Measurements from ENCODE around the gene PVR. TPM values are rescaled to one million over a fixed set of nuclear protein-coding genes. Genes with fewer than 3 reads are reported as not detected.

PVR gene
- total RNA-seq, 1 experiment from 2014 or later: 15.0 TPM

DNA sequence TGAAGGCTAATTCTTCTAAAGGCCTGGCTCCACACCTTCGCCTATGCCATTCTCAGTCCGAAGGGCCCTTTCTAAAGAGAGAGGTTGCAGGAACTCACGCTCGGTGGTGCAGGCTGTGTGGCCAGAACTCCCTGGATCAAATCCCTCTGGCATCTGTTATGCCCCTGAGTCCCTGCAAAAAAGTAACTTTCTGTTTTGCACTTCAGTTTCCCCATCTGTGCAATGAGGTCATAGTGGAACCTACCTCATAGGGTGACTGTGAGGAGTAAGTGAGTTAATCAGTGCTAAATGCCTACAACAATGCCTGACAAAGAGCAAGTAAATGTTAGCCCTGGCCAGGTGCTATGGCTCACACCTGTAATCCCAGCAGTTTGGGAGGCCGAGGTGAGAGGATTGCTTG is 23.0 kb upstream of the PVR start:
- ATAC-seq (no peak), DNase-seq (ENCODE audit: low spot score) (no peak)
- TF ChIP-seq, protein P1, sequence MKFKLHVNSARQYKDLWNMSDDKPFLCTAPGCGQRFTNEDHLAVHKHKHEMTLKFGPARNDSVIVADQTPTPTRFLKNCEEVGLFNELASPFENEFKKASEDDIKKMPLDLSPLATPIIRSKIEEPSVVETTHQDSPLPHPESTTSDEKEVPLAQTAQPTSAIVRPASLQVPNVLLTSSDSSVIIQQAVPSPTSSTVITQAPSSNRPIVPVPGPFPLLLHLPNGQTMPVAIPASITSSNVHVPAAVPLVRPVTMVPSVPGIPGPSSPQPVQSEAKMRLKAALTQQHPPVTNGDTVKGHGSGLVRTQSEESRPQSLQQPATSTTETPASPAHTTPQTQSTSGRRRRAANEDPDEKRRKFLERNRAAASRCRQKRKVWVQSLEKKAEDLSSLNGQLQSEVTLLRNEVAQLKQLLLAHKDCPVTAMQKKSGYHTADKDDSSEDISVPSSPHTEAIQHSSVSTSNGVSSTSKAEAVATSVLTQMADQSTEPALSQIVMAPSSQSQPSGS (CRISPR knock-in tag; IDR thresholded peaks at IDR 0.05; ENCODE audit: borderline replicate concordance, low read depth): no peak
- TF ChIP-seq, protein P2, sequence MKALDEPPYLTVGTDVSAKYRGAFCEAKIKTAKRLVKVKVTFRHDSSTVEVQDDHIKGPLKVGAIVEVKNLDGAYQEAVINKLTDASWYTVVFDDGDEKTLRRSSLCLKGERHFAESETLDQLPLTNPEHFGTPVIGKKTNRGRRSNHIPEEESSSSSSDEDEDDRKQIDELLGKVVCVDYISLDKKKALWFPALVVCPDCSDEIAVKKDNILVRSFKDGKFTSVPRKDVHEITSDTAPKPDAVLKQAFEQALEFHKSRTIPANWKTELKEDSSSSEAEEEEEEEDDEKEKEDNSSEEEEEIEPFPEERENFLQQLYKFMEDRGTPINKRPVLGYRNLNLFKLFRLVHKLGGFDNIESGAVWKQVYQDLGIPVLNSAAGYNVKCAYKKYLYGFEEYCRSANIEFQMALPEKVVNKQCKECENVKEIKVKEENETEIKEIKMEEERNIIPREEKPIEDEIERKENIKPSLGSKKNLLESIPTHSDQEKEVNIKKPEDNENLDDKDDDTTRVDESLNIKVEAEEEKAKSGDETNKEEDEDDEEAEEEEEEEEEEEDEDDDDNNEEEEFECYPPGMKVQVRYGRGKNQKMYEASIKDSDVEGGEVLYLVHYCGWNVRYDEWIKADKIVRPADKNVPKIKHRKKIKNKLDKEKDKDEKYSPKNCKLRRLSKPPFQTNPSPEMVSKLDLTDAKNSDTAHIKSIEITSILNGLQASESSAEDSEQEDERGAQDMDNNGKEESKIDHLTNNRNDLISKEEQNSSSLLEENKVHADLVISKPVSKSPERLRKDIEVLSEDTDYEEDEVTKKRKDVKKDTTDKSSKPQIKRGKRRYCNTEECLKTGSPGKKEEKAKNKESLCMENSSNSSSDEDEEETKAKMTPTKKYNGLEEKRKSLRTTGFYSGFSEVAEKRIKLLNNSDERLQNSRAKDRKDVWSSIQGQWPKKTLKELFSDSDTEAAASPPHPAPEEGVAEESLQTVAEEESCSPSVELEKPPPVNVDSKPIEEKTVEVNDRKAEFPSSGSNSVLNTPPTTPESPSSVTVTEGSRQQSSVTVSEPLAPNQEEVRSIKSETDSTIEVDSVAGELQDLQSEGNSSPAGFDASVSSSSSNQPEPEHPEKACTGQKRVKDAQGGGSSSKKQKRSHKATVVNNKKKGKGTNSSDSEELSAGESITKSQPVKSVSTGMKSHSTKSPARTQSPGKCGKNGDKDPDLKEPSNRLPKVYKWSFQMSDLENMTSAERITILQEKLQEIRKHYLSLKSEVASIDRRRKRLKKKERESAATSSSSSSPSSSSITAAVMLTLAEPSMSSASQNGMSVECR (CRISPR knock-in tag; IDR thresholded peaks at IDR 0.05; ENCODE audit: borderline replicate concordance): no peak
- TF ChIP-seq, protein P3, sequence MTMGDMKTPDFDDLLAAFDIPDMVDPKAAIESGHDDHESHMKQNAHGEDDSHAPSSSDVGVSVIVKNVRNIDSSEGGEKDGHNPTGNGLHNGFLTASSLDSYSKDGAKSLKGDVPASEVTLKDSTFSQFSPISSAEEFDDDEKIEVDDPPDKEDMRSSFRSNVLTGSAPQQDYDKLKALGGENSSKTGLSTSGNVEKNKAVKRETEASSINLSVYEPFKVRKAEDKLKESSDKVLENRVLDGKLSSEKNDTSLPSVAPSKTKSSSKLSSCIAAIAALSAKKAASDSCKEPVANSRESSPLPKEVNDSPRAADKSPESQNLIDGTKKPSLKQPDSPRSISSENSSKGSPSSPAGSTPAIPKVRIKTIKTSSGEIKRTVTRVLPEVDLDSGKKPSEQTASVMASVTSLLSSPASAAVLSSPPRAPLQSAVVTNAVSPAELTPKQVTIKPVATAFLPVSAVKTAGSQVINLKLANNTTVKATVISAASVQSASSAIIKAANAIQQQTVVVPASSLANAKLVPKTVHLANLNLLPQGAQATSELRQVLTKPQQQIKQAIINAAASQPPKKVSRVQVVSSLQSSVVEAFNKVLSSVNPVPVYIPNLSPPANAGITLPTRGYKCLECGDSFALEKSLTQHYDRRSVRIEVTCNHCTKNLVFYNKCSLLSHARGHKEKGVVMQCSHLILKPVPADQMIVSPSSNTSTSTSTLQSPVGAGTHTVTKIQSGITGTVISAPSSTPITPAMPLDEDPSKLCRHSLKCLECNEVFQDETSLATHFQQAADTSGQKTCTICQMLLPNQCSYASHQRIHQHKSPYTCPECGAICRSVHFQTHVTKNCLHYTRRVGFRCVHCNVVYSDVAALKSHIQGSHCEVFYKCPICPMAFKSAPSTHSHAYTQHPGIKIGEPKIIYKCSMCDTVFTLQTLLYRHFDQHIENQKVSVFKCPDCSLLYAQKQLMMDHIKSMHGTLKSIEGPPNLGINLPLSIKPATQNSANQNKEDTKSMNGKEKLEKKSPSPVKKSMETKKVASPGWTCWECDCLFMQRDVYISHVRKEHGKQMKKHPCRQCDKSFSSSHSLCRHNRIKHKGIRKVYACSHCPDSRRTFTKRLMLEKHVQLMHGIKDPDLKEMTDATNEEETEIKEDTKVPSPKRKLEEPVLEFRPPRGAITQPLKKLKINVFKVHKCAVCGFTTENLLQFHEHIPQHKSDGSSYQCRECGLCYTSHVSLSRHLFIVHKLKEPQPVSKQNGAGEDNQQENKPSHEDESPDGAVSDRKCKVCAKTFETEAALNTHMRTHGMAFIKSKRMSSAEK (CRISPR knock-in tag; IDR thresholded peaks at IDR 0.05; ENCODE audit: borderline replicate concordance): no peak
- TF ChIP-seq ZNF396 (CRISPR knock-in tag; IDR thresholded peaks at IDR 0.05; ENCODE audit: borderline replicate concordance) (no peak), ZNF138 (CRISPR knock-in tag; conservative IDR thresholded peaks at IDR 0.05) (no peak)
- TF ChIP-seq, protein P4, sequence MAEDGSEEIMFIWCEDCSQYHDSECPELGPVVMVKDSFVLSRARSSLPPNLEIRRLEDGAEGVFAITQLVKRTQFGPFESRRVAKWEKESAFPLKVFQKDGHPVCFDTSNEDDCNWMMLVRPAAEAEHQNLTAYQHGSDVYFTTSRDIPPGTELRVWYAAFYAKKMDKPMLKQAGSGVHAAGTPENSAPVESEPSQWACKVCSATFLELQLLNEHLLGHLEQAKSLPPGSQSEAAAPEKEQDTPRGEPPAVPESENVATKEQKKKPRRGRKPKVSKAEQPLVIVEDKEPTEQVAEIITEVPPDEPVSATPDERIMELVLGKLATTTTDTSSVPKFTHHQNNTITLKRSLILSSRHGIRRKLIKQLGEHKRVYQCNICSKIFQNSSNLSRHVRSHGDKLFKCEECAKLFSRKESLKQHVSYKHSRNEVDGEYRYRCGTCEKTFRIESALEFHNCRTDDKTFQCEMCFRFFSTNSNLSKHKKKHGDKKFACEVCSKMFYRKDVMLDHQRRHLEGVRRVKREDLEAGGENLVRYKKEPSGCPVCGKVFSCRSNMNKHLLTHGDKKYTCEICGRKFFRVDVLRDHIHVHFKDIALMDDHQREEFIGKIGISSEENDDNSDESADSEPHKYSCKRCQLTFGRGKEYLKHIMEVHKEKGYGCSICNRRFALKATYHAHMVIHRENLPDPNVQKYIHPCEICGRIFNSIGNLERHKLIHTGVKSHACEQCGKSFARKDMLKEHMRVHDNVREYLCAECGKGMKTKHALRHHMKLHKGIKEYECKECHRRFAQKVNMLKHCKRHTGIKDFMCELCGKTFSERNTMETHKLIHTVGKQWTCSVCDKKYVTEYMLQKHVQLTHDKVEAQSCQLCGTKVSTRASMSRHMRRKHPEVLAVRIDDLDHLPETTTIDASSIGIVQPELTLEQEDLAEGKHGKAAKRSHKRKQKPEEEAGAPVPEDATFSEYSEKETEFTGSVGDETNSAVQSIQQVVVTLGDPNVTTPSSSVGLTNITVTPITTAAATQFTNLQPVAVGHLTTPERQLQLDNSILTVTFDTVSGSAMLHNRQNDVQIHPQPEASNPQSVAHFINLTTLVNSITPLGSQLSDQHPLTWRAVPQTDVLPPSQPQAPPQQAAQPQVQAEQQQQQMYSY (CRISPR knock-in tag; IDR thresholded peaks at IDR 0.05): no peak
- TF ChIP-seq, protein P5, sequence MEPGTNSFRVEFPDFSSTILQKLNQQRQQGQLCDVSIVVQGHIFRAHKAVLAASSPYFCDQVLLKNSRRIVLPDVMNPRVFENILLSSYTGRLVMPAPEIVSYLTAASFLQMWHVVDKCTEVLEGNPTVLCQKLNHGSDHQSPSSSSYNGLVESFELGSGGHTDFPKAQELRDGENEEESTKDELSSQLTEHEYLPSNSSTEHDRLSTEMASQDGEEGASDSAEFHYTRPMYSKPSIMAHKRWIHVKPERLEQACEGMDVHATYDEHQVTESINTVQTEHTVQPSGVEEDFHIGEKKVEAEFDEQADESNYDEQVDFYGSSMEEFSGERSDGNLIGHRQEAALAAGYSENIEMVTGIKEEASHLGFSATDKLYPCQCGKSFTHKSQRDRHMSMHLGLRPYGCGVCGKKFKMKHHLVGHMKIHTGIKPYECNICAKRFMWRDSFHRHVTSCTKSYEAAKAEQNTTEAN (CRISPR knock-in tag; IDR thresholded peaks at IDR 0.05): no peak
- Mint-ChIP-seq H3K36me3 (no peaks in the 10 kb centered on the region), H3K27ac (no peak overlapping the region), H3K4me1 (peaks cover 3% of the 10 kb centered on the region), H3K27me3 (ENCODE audit: low read depth) (peaks cover under 1% of the 10 kb centered on the region), H3K4me3 (no peak overlapping the region), H3K9me3 (0 out of 2 replicates have a peak, but pooled peaks cover 1% of the 10 kb centered on the region)
- POLR2A ChIA-PET: no interaction called here
- CTCF ChIA-PET: interaction anchor here (0.7 to 3.6 kb wide), 2 partner anchors 50 to 336 kb away, joined by 3 to 17 read pairs; no protein-coding TSS in a partner anchor

DNA sequence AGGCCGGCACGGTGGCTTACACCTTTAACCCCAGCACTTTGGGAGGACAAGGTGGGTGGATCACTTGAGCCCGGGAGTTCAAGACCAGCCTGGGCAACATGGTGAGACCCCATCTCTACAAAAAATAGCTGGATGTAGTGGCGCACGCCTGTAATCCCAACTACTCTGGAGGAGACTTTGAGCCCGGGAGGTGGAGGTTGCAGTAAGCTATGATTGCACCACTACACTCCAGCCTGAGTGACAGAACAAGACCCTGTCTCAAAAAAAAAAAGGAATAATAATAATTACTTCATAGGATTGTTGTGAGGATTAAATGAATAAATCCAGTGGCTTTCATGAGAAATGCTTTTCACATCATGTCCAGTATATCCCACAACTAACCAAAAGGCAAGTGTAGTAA is 22.3 kb upstream of the PVR start:
- Mint-ChIP-seq H3K9me3 (0 out of 2 replicates have a peak, but pooled peaks cover 5% of the 10 kb centered on the region), H3K4me3 (no peak overlapping the region), H3K4me1 (no peaks in the 10 kb centered on the region), H3K27ac (no peak overlapping the region), H3K27me3 (ENCODE audit: low read depth) (peaks cover 3% of the 10 kb centered on the region), H3K36me3 (no peaks in the 10 kb centered on the region)
- ATAC-seq: no peak
- ChIA-PET POLR2A (no interaction called here), CTCF (interaction anchor here (0.7 to 3.6 kb wide), 3 partner anchors 11 to 336 kb away, joined by 3 to 17 read pairs (median 6); no protein-coding TSS in a partner anchor)
- no peak for TF ChIP-seq CREM (CRISPR knock-in tag; IDR thresholded peaks at IDR 0.05)
- TF ChIP-seq, protein P6, sequence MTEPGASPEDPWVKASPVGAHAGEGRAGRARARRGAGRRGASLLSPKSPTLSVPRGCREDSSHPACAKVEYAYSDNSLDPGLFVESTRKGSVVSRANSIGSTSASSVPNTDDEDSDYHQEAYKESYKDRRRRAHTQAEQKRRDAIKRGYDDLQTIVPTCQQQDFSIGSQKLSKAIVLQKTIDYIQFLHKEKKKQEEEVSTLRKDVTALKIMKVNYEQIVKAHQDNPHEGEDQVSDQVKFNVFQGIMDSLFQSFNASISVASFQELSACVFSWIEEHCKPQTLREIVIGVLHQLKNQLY (CRISPR knock-in tag; IDR thresholded peaks at IDR 0.05): no peak
- TF ChIP-seq FOXP1 (CRISPR knock-in tag; IDR thresholded peaks at IDR 0.05; ENCODE audit: borderline replicate concordance): no peak
- no peak for TF ChIP-seq ETV6 (CRISPR knock-in tag; IDR thresholded peaks at IDR 0.05)
- TF ChIP-seq, protein P7, sequence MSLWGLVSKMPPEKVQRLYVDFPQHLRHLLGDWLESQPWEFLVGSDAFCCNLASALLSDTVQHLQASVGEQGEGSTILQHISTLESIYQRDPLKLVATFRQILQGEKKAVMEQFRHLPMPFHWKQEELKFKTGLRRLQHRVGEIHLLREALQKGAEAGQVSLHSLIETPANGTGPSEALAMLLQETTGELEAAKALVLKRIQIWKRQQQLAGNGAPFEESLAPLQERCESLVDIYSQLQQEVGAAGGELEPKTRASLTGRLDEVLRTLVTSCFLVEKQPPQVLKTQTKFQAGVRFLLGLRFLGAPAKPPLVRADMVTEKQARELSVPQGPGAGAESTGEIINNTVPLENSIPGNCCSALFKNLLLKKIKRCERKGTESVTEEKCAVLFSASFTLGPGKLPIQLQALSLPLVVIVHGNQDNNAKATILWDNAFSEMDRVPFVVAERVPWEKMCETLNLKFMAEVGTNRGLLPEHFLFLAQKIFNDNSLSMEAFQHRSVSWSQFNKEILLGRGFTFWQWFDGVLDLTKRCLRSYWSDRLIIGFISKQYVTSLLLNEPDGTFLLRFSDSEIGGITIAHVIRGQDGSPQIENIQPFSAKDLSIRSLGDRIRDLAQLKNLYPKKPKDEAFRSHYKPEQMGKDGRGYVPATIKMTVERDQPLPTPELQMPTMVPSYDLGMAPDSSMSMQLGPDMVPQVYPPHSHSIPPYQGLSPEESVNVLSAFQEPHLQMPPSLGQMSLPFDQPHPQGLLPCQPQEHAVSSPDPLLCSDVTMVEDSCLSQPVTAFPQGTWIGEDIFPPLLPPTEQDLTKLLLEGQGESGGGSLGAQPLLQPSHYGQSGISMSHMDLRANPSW (CRISPR knock-in tag; conservative IDR thresholded peaks at IDR 0.05; ENCODE audit: low read depth): no peak
- TF ChIP-seq SMAD4 (CRISPR knock-in tag; IDR thresholded peaks at IDR 0.05): no peak
- DNase-seq (ENCODE audit: low spot score): no peak
